ENCODE results near the gene CDH13.

The CDH13 gene

GRCh38 chr16:83542491-83542890 lies 915.7 kb downstream of the CDH13 start:
- DNase-seq = no peak

- DNase-seq = no peak
These were observed 922.8 kb downstream of the CDH13 start for GRCh38 chr16:83549316-83550182.

- no peak for DNase-seq
These were observed 923.4 kb downstream of the CDH13 start for GRCh38 chr16:83550183-83550569.

- no peak for DNase-seq
These were observed 925.5 kb downstream of the CDH13 start for GRCh38 chr16:83552228-83552627.

GRCh38 chr16:83552930-83553329 lies 926.2 kb downstream of the CDH13 start:
- no peak for DNase-seq

GRCh38 chr16:83554096-83554495 lies 927.3 kb downstream of the CDH13 start:
- peak; percentile 4 for DNase-seq

DNA sequence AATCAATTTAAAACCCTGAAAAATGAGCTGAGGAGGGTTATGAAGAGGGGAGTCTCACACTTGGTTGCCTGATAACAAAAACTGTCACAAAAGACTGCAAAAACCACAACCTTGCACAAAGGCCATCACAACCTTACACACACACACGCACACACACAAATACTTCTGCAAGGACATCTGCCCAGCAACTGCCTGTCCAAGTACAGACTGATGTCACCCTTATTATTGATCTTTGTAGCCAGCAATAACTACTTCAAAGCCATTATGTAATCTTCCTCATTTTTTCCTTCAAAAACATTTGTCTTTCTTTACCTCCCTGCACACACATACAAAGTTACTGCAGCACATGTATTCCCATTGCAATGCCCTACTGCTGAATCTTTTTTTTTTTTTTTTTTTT lies 927.8 kb downstream of the CDH13 start:
- DNase-seq = no peak

- no peak for DNase-seq
These were observed 935.1 kb downstream of the CDH13 start for GRCh38 chr16:83561876-83562275.

DNA sequence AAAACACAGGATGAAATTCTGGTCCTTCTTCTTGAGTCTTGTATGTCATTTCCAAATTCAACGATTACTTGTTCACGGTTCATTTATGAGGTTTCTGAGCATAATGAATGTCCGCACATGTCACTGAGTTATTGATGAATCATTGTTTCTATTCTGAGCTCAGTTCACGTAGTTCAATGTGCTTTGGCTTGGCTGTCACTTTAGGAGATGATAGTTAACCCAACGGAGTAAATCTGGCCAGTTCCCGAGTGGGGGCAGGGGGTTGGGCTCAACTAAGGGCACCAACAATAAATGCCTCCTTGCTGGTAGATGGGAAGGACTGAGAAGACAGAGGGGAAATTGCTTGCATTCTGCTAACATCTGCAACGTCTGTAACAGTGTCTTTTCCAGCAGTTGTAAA lies 941.6 kb downstream of the CDH13 start:
- DNase-seq = no peak

- no peak for DNase-seq
These were observed 947.6 kb downstream of the CDH13 start for GRCh38 chr16:83574388-83574787.

DNA sequence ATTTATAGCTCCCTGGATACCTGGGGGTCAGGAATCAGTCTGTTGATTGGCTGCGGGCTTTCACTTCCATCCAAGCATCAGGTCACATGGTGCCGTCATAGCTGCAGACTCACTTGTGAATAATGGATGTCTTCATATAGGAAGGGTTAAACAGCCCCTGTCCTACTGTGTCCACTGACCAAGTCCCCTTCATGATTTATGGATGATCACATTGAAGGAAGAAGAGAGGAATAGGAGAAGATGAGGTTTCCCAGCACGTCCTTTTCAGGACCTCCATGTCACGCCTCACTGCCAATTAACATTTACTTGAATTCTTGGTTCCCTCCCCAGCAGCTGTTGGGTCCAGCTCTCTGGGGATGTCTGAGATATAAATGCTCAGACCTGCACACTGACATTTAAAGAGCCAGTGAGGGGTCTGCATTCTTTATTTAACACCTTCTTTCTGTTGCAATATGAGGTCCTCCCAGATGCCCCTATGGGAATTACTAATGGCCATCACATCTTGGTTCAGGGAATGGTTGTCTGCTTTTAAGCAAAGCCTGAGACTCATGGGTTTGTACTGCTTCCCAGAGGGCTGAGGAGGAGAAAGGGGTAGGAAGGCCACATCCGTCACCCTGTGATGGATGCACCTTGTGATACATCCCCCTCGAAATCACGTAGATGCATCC lies 950.4 kb downstream of the CDH13 start:
- no peak for DNase-seq

- no peak for DNase-seq
These were observed 951.4 kb downstream of the CDH13 start for GRCh38 chr16:83578171-83578570.

GRCh38 chr16:83579027-83579426 lies 952.3 kb downstream of the CDH13 start:
- DNase-seq = no peak

- no peak for DNase-seq
These were observed 952.7 kb downstream of the CDH13 start for GRCh38 chr16:83579436-83579835.

- DNase-seq = no peak
These were observed 954.3 kb downstream of the CDH13 start for GRCh38 chr16:83581082-83581481.

DNA sequence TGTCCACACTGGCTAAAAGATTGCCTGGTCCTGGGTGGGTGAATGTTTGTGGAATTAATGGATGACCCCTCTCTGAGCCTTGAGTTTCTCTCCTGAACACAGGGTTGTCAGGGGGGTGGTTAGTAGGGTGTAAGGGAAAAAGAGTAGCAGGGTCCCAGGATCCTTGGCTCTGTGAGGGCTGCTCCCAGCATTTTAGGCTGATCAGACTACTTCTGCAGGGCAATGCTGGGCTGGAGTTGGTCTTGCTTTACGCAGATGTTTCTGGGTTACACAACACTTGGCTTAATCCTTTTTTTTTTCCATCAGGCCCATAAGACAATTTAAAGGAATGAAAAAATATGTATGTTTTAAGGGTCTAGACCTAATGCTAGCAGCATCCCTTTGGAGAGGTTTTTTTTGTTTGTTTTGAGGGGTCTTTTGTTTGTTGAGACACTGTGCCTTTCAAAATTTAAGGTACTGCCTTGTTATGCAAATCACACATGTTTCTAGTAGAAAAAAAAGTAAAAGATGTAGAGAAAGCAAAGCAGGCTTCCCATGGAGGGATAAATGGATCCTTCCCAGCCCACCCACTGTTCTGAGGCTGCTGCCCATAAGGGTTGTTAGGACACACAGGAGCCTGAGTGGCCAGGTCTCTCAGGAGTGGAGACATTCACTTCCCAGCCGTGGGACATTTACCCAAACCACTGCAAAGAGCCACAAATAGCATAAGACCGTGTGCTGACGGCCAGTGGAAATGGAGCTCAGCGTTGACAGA lies 955.4 kb downstream of the CDH13 start:
- DNase-seq = no peak

DNA sequence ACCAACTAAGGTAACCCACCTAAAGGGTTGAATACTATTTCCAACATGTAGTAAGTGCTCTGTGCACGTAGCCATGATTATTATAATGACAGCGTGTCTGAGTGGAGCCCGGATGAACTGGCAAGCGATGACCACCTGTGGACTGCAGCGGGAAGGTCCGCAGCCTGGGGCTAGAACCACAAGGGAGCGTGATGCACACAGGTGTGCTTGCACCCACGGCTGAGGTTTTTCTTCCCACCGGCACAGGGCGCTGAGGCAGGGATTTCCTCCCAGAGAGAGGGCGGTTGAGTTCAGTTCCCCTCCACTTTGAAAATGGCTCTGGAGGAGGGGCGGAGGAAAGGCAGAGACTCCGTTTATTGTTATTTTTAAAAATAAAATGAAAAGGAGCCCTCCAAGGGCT lies 959.3 kb downstream of the CDH13 start:
- DNase-seq = peak; percentile 84

- DNase-seq = peak; percentile 84
These were observed 959.9 kb downstream of the CDH13 start for GRCh38 chr16:83586461-83587200.

- DNase-seq = no peak
These were observed 960.4 kb downstream of the CDH13 start for GRCh38 chr16:83587201-83587600.

- DNase-seq = no peak
These were observed 961.3 kb downstream of the CDH13 start for GRCh38 chr16:83588070-83588469.

- DNase-seq = no peak
These were observed 962.8 kb downstream of the CDH13 start for GRCh38 chr16:83589576-83589975.

GRCh38 chr16:83592778-83593177 lies 966.0 kb downstream of the CDH13 start:
- no peak for DNase-seq

Data from NCI-H1092 treated with DMSO at 0.1 percent for 48 hours (cell line).